ENCODE results near the gene CELF2.

- TF ChIP-seq CTCF (conservative IDR thresholded peaks at IDR 0.05; ENCODE audit: low read depth, low read length) (no peak), EZH2 (IDR thresholded peaks at IDR 0.05; ENCODE audit: borderline replicate concordance, low read depth, low read length, poor library complexity, severe bottlenecking) (no peak)
Measured at GRCh38 chr10:11080564-11080984, 62.9 kb downstream of the CELF2 start.
